ENCODE measurements around the gene UIMC1. TPM values are rescaled to one million over a fixed set of nuclear protein-coding genes. Genes with fewer than 3 reads are reported as not detected.
"Not testable (repeated sequence)": the region's sequence is repeated elsewhere in the genome, so short reads cannot be mapped to it uniquely, and the experiment has no call there.

UIMC1 gene
- total RNA-seq, 4 donors from 2014 or later = 18.2 to 31.0 (median 29.2) TPM

DNA sequence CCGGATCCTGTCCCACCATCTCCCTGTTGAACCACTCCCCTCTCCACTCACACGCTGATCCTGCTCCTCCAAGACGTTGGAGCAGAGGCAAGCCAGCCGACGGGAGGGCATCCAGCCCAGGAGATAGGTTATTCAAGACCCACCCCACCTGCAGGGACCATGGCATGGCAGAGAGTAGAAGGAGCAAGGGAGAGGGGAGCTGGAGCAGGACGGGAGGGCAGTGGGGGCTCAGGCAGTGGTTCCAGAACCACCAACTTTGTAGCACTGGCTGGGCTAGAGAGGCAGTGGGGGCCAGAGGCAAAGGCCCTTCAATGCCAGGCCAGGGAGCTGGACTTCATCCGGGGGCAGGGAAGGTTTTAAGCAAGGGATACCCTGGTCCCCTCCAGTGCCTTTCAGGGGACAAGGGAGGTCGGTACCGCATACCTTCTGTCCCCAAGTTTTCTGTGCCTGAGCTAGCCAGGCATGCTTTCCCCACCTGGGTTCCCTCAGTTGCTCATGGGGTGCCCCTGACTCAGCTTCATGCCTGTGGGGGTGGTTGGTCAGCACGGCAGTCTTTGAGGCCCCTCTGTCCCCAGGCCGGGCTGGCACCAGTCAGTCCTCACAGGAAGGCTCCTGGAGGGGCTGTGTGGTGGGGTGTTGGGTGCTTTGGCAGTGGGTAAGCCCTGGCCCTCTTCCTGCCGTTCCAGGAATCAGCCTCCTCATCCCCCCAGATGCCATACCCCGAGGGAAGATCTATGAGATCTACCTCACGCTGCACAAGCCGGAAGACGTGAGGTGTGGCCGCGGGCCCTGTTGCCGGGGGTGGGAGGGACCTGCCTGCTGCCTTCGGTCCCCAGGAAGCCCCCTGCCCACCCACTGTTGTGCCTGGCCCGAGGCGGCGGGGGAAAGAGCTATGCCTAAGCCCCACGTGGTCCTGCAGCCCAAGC, 129.8 kb downstream of the UIMC1 start:
- 50 to 56% methylated on average over 15 to 21 of the region's 24 CpGs for WGBS, 2 donors
- DNase-seq (ENCODE audit: low spot score in 2 of 2) = no peak
- TF ChIP-seq, protein P1, sequence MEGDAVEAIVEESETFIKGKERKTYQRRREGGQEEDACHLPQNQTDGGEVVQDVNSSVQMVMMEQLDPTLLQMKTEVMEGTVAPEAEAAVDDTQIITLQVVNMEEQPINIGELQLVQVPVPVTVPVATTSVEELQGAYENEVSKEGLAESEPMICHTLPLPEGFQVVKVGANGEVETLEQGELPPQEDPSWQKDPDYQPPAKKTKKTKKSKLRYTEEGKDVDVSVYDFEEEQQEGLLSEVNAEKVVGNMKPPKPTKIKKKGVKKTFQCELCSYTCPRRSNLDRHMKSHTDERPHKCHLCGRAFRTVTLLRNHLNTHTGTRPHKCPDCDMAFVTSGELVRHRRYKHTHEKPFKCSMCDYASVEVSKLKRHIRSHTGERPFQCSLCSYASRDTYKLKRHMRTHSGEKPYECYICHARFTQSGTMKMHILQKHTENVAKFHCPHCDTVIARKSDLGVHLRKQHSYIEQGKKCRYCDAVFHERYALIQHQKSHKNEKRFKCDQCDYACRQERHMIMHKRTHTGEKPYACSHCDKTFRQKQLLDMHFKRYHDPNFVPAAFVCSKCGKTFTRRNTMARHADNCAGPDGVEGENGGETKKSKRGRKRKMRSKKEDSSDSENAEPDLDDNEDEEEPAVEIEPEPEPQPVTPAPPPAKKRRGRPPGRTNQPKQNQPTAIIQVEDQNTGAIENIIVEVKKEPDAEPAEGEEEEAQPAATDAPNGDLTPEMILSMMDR (IDR thresholded peaks at IDR 0.05) = no peak
- no peak for TF ChIP-seq POLR2A (IDR thresholded peaks at IDR 0.05)
- no peak overlapping the region for H3K4me3 ChIP-seq (ENCODE audit: low read depth, poor library complexity, severe bottlenecking)
- intact Hi-C loops (cut with DNase I; ENCODE audit: low total_unique reads) = no loop called here

DNA sequence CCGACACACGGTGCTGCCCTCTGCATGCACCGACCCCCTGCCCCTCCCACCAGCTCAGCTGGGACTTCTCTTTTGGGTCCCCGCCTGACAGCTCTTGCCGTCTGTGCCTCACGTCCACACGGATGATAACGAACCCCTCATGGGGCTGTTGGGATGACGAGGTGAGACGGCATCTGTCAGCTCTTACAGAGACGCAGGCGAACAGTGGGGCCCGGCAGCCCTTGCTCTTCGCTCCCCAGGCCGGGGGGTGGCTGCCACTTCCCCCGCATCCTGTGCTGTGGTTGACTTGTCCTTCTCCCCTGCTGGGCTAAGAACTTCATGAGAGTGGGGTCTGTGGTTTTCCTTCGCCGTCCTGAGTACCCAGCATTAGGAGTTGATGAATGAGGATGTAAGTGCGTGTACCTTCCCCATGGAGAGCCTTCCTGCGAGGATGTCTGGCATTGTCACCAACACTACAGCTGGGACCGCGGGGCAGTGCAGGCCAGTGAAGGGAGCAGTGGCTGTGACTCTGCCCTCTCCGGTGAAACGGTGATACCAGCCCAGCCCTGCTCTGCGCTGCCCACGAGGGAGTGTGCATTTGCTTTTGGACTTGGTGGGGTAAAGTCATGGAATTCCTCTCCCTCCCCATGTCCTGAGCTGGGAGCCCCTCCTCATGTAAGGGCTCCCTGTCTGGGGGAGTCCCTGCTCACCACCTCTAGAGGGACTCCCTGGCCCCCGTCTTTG, 130.6 kb downstream of the UIMC1 start:
- H3K4me3 ChIP-seq (ENCODE audit: low read depth, poor library complexity, severe bottlenecking) = no peak overlapping the region
- no peak for TF ChIP-seq POLR2A (IDR thresholded peaks at IDR 0.05)
- TF ChIP-seq, protein P1 (IDR thresholded peaks at IDR 0.05) = no peak
- WGBS, 2 donors = 52 to 57% methylated on average over 27 of the region's 27 CpGs
- intact Hi-C loops (cut with DNase I; ENCODE audit: low total_unique reads) = no loop called here
- DNase-seq (ENCODE audit: low spot score in 2 of 2) = no peak

DNA sequence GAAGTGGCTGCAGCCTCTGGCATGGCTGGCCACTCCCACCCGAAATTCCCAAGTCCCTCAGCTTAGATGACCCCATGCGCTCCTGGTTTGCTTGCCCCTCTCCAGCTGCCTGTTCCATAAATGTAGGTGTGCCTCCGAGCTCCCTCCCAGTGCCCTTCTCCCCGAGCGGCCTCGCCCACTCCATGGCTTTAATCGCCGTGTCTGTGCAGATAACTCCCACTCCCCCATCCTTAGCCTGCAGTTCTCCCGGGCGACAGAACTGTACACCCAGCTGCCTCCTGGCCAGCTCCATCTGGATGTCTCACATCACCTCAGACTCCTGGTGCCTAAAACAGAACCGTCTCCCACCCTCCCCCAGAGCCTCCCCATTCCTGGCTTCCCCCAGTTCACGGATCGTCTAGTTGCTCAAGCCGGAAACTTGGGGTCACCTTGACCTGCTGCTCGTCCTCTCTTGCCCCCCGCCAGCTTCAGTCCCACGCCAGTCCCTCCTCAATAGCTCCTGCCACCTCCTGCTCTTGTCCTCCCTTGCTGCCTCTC, 131.5 kb downstream of the UIMC1 start:
- TF ChIP-seq, protein P1 (IDR thresholded peaks at IDR 0.05) = no peak
- intact Hi-C loops (cut with DNase I; ENCODE audit: low total_unique reads) = no loop called here
- WGBS, 2 donors = 57 to 61% methylated on average over 17 of the region's 17 CpGs

DNA sequence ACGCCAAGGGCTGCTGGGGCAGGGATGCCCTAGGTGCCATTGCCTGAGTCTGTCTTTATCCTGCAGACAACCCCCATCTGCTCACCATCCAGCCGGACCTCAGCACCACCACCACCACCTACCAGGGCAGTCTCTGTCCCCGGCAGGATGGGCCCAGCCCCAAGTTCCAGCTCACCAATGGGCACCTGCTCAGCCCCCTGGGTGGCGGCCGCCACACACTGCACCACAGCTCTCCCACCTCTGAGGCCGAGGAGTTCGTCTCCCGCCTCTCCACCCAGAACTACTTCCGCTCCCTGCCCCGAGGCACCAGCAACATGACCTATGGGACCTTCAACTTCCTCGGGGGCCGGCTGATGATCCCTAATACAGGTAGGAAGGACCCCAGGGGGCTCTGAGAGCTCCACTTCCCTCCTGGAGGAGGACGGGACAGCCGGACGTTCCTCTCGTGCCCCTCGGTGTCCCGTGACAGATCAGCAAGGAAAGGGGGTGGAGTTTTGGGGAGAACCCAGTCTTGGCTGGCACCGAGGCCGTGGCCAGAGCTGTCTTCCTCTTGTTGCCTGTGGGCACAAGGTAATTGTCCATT, 132.3 kb downstream of the UIMC1 start:
- 64 to 73% methylated on average over 20 of the region's 20 CpGs for WGBS, 2 donors
- TF ChIP-seq, protein P1 (IDR thresholded peaks at IDR 0.05) = no peak
- no peak for TF ChIP-seq POLR2A (IDR thresholded peaks at IDR 0.05)
- no peak overlapping the region for H3K4me3 ChIP-seq (ENCODE audit: low read depth, poor library complexity, severe bottlenecking)
- intact Hi-C loops (cut with DNase I; ENCODE audit: low total_unique reads) = no loop called here
- no peak for DNase-seq (ENCODE audit: low spot score in 2 of 2)

More for the DNA sequence above, 131.5 kb downstream of the UIMC1 start:
- no peak overlapping the region for H3K4me3 ChIP-seq (ENCODE audit: low read depth, poor library complexity, severe bottlenecking)
- DNase-seq (ENCODE audit: low spot score in 2 of 2) = no peak

DNA sequence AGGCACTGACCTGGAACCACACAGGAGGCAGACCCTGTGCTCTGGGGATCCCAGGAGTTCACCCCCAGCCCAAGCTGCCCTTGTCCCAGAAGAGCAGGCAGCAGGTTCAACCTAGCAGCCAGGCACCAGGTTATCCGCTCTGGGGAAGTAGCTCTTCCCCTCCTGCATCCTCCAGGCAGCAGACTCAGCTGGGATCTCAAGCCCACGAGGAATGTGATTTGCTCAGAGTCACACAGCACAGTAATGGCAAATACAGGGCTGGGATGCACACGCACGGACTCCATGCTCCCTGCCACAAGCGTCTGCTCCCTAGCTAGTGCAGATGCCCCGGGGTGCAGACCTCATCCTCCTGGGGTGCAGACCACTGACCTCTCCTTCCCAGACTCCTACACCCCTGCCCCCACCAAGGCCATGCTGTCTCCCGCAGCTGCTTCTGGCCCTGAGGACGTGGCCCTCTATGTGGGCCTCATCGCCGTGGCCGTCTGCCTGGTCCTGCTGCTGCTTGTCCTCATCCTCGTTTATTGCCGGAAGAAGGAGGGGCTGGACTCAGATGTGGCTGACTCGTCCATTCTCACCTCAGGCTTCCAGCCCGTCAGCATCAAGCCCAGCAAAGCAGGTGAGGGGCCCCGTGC, 132.9 kb downstream of the UIMC1 start:
- intact Hi-C loops (cut with DNase I; ENCODE audit: low total_unique reads) = no loop called here
- WGBS, 2 donors = 24 to 38% methylated on average over 15 of the region's 16 CpGs
- no peak for DNase-seq (ENCODE audit: low spot score in 2 of 2)
- no peak overlapping the region for H3K4me3 ChIP-seq (ENCODE audit: low read depth, poor library complexity, severe bottlenecking)
- TF ChIP-seq POLR2A (IDR thresholded peaks at IDR 0.05) = no peak
- TF ChIP-seq, protein P1 (IDR thresholded peaks at IDR 0.05) = no peak

DNA sequence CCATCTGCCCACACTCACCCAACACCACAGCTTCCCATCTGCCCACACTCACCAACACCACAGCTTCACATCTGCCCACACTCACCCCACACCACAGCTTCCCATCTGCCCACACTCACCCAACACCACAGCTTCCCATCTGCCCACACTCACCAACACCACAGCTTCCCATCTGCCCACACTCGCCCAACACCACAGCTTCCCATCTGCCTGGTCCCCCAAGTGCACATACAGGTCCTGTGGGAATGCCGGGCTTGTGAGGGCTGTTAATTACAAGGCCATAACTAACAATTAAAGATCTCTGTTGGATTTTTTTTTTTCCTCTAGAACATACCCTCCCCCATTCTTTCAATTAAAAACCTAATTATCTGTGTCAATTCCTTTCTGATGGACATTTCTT, 133.6 kb downstream of the UIMC1 start:
- 52 to 69% methylated on average over 2 of the region's 2 CpGs for WGBS, 2 donors
- DNase-seq (ENCODE audit: low spot score in 2 of 2); intact Hi-C loops (cut with DNase I; ENCODE audit: low total_unique reads); H3K4me3 ChIP-seq (ENCODE audit: low read depth, poor library complexity, severe bottlenecking): not testable (repeated sequence)

DNA sequence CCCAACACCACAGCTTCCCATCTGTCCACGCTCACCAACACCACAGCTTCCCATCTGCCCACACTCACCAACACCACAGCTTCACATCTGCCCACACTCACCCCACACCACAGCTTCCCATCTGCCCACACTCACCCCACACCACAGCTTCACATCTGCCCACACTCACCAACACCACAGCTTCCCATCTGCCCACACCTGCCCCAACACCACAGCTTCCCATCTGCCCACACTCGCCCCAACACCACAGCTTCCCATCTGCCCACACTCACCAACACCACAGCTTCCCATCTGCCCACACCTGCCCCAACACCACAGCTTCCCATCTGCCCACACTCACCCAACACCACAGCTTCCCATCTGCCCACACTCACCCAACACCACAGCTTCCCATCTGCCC, 134.0 kb downstream of the UIMC1 start:
- intact Hi-C loops (cut with DNase I; ENCODE audit: low total_unique reads); H3K4me3 ChIP-seq (ENCODE audit: low read depth, poor library complexity, severe bottlenecking); DNase-seq (ENCODE audit: low spot score in 2 of 2): not testable (repeated sequence)
- WGBS, 2 donors = 68 to 83% methylated on average over 2 of the region's 2 CpGs

DNA sequence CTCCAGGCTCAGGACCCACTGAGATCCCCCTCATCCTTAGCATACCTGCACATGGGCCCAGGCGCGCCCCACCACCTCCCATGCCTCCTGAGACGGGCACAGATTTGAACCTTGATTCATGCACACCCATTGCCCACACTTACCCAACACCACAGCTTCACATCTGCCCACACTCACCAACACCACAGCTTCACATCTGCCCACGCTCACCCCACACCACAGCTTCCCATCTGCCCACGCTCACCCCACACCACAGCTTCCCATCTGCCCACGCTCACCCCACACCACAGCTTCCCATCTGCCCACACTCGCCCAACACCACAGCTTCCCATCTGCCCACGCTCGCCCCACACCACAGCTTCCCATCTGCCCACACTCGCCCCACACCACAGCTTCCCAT, 135.9 kb downstream of the UIMC1 start:
- DNase-seq (ENCODE audit: low spot score in 2 of 2); intact Hi-C loops (cut with DNase I; ENCODE audit: low total_unique reads); H3K4me3 ChIP-seq (ENCODE audit: low read depth, poor library complexity, severe bottlenecking): not testable (repeated sequence)
- WGBS, 2 donors = 83 to 89% methylated on average over 9 of the region's 10 CpGs

Data from lower leg skin (tissue), 4 donors.